Osteocyte (in vitro differentiated cells): ENCODE measurements around the gene ZNF485. TPM values are rescaled to one million over a fixed set of nuclear protein-coding genes. Genes with fewer than 3 reads are reported as not detected.
A peak's percentile ranks its signal among the peaks of the same experiment; 100 is the strongest.

Experiments used
- DNase-seq: peaks from one replicate; pipeline ENCODE4 v3.0.0; 2021; ENCODE audit warnings: mixed read lengths; ENCODE audit not compliant: unreplicated experiment; ENCODE audit errors: extremely low spot score
- H3K27ac Mint-ChIP-seq: one replicate; pipeline ENCODE4 v1.8.0; 2021; ENCODE audit warnings: mild to moderate bottlenecking, mixed read lengths; ENCODE audit not compliant: unreplicated experiment
- H3K27me3 Mint-ChIP-seq: one replicate; pipeline ENCODE4 v1.8.0; 2021; ENCODE audit warnings: mixed read lengths; ENCODE audit not compliant: unreplicated experiment
- H3K36me3 Mint-ChIP-seq: one replicate; pipeline ENCODE4 v1.8.0; 2021; ENCODE audit warnings: mixed read lengths; ENCODE audit not compliant: unreplicated experiment
- H3K4me1 Mint-ChIP-seq: one replicate; pipeline ENCODE4 v1.8.0; 2021; ENCODE audit warnings: mixed read lengths; ENCODE audit not compliant: unreplicated experiment
- H3K4me3 Mint-ChIP-seq: one replicate; pipeline ENCODE4 v1.8.0; 2021; ENCODE audit warnings: mild to moderate bottlenecking, moderate library complexity, mixed read lengths; ENCODE audit not compliant: unreplicated experiment
- H3K9me3 Mint-ChIP-seq: one replicate; pipeline ENCODE4 v1.8.0; 2021; ENCODE audit warnings: mixed read lengths; ENCODE audit not compliant: unreplicated experiment
- CTCF ChIP-seq: fragments of 200-600 bp; sonication (generic); IDR thresholded peaks from 2 replicates; pipeline ENCODE4 v1.5.0; 2021; ENCODE audit warnings: antibody characterized with exemption, mild to moderate bottlenecking, moderate library complexity
- total RNA-seq: library from RNA; stranded (reverse); gene quantifications from 2 replicates; pipeline ENCODE4 v1.2.1, GENCODE V29; 2021

Gene ZNF485
- total RNA-seq, 1 donor from 2014 or later = 2.4 TPM

- DNase-seq = no peak
- Mint-ChIP-seq H3K9me3 (peaks cover 6% of the 10 kb centered on the region), H3K4me3 (no peak overlapping the region), H3K4me1 (peaks cover 10% of the 10 kb centered on the region), H3K27me3 (peaks cover 13% of the 10 kb centered on the region), H3K27ac (no peak overlapping the region), H3K36me3 (peaks cover 2% of the 10 kb centered on the region)
- no peak for TF ChIP-seq CTCF
These were observed 47.5 kb downstream of the ZNF485 start for GRCh38 chr10:43653746-43654145.

GRCh38 chr10:43655311-43655710 lies 49.1 kb downstream of the ZNF485 start:
- Mint-ChIP-seq H3K9me3 (peaks cover 4% of the 10 kb centered on the region), H3K36me3 (no peaks in the 10 kb centered on the region), H3K4me3 (no peak overlapping the region), H3K4me1 (peaks cover 5% of the 10 kb centered on the region), H3K27me3 (peaks cover 15% of the 10 kb centered on the region), H3K27ac (no peak overlapping the region)
- no peak for TF ChIP-seq CTCF
- no peak for DNase-seq

GRCh38 chr10:43658227-43658626 lies 52.0 kb downstream of the ZNF485 start:
- no peak for TF ChIP-seq CTCF
- Mint-ChIP-seq H3K4me1 (peaks cover 5% of the 10 kb centered on the region), H3K27ac (no peak overlapping the region), H3K36me3 (no peaks in the 10 kb centered on the region), H3K27me3 (peaks cover 24% of the 10 kb centered on the region), H3K9me3 (no peaks in the 10 kb centered on the region), H3K4me3 (no peak overlapping the region)
- no peak for DNase-seq

- Mint-ChIP-seq H3K4me3 (no peak overlapping the region), H3K27me3 (peaks cover 18% of the 10 kb centered on the region), H3K27ac (no peak overlapping the region), H3K4me1 (no peaks in the 10 kb centered on the region), H3K36me3 (no peaks in the 10 kb centered on the region), H3K9me3 (no peaks in the 10 kb centered on the region)
- no peak for TF ChIP-seq CTCF
- DNase-seq = no peak
These were observed 58.8 kb downstream of the ZNF485 start for GRCh38 chr10:43665054-43665453.

GRCh38 chr10:43666552-43666951 lies 60.3 kb downstream of the ZNF485 start:
- H3K27ac Mint-ChIP-seq = no peak overlapping the region
- H3K36me3 Mint-ChIP-seq = no peaks in the 10 kb centered on the region
- peak; percentile 78 for DNase-seq
- H3K4me1 Mint-ChIP-seq = peaks cover 1% of the 10 kb centered on the region
- peaks cover 17% of the 10 kb centered on the region for H3K27me3 Mint-ChIP-seq
- H3K9me3 Mint-ChIP-seq = no peaks in the 10 kb centered on the region
- no peak overlapping the region for H3K4me3 Mint-ChIP-seq
- TF ChIP-seq CTCF = no peak
